Endothelial cell of umbilical vein (primary cell): ENCODE results near the gene HNRNPK. TPM values are rescaled to one million over a fixed set of nuclear protein-coding genes. Genes with fewer than 3 reads are reported as not detected.

Source experiments
- BruUV-seq: library from RNA; stranded (reverse); fragments of 400-500 nt; replicated peaks from 2 replicates; lab custom pipeline; 2021; lab: Mats Ljungman, UMichigan
- CTCF ChIA-PET: fragments of 300-600, 350-600 bp; sonication (Branson Sonifier 250); formaldehyde crosslinking; loops from one replicate; lab custom pipeline; 2021; ENCODE audit warnings: antibody characterized with exemption, inconsistent platforms; lab: Charles Lee
- POLR2A ChIA-PET: fragments of 300-600, 350-600 bp; sonication (Branson Sonifier 250); formaldehyde crosslinking; loops from one replicate; lab custom pipeline; 2021; ENCODE audit warnings: antibody characterized with exemption, inconsistent platforms; lab: Charles Lee
- DNase-seq: peaks from one replicate; pipeline ENCODE4 v3.0.0-alpha.2; 2011; ENCODE audit warnings: low read depth, low spot score
- FAIRE-seq: peaks from 2 replicates; lab custom pipeline; 2011; peaks lifted over from hg19 to GRCh38; lab: Jason Lieb, UNC
- H2AFZ ChIP-seq: 2 replicates; pipeline ENCODE4 v1.6.0; 2012; ENCODE audit warnings: low read depth, low read length, control low read depth, inconsistent platforms
- H3K27ac ChIP-seq: 2 replicates; pipeline ENCODE4 v1.5.1; 2011; ENCODE audit warnings: low read depth, mild to moderate bottlenecking, control low read depth, low read length, moderate library complexity; ENCODE audit not compliant: insufficient read depth
- H3K27me3 ChIP-seq, 2 experiments: 2 replicates each; pipeline versions ENCODE4 v1.6.0 to v1.6.1; 2011; ENCODE audit warnings: low read length in 2 of 2, mixed read lengths in 1 of 2; ENCODE audit not compliant: control insufficient read depth in 2 of 2, insufficient read depth in 2 of 2
- H3K36me3 ChIP-seq, 2 experiments: 2 replicates in 1 of 2; 3 replicates in 1 of 2; pipeline ENCODE4 v1.5.1; 2011; ENCODE audit warnings: low read length in 2 of 2, mild to moderate bottlenecking in 1 of 2, moderate library complexity in 1 of 2; ENCODE audit not compliant: control insufficient read depth in 2 of 2, insufficient read depth in 2 of 2; ENCODE audit errors: extremely low read depth in 1 of 2
- H3K4me1 ChIP-seq: 3 replicates; pipeline ENCODE4 v1.5.1; 2011; ENCODE audit warnings: mild to moderate bottlenecking, low read length; ENCODE audit not compliant: control insufficient read depth, insufficient read depth; ENCODE audit errors: extremely low read depth
- H3K4me2 ChIP-seq: 2 replicates; pipeline ENCODE4 v1.6.1; 2011; ENCODE audit warnings: low read length, control low read depth, mixed read lengths; ENCODE audit not compliant: insufficient read depth
- H3K4me3 ChIP-seq, 3 experiments: fragments of 200-600 bp in 1 of 3; sonication (generic), shearing (Covaris generic) in 1 of 3; replicated peaks in 1 of 3; 2 replicates each; pipeline ENCODE4 v1.5.1; 2011 to 2016; ENCODE audit warnings: control low read depth in 3 of 3, low read length in 3 of 3, mild to moderate bottlenecking in 2 of 3, inconsistent platforms in 1 of 3, low read depth in 1 of 3, moderate library complexity in 1 of 3; ENCODE audit not compliant: insufficient read depth in 1 of 3
- H3K79me2 ChIP-seq: 2 replicates; pipeline ENCODE4 v1.6.0; 2012; ENCODE audit warnings: low read length, inconsistent platforms; ENCODE audit not compliant: control insufficient read depth, insufficient read depth
- H3K9ac ChIP-seq: replicated peaks from 2 replicates; pipeline ENCODE3; 2011; ENCODE audit warnings: low read length, control low read depth; ENCODE audit not compliant: insufficient read depth; ENCODE audit errors: extremely low read depth
- H3K9me1 ChIP-seq: replicated peaks from 3 replicates; pipeline ENCODE4 v1.6.0; 2011; ENCODE audit warnings: mild to moderate bottlenecking, low read length; ENCODE audit not compliant: control insufficient read depth, insufficient read depth; ENCODE audit errors: extremely low read depth
- H3K9me3 ChIP-seq: replicated peaks from 2 replicates; pipeline ENCODE4 v1.5.1; 2012; ENCODE audit warnings: low read length, inconsistent platforms; ENCODE audit not compliant: control insufficient read depth, insufficient read depth
- H4K20me1 ChIP-seq: replicated peaks from 2 replicates; pipeline ENCODE3; 2011; ENCODE audit warnings: mild to moderate bottlenecking, low read length; ENCODE audit not compliant: control insufficient read depth, insufficient read depth; ENCODE audit errors: extremely low read depth
- EZH2 ChIP-seq: IDR thresholded peaks from 2 replicates; pipeline ENCODE4 v1.6.1; 2012; ENCODE audit warnings: borderline replicate concordance, low read depth, mild to moderate bottlenecking, moderate library complexity, low read length, inconsistent platforms; ENCODE audit not compliant: severe bottlenecking
- FOS ChIP-seq: IDR thresholded peaks from 2 replicates; pipeline ENCODE4 v1.6.1; 2011; ENCODE audit warnings: mild to moderate bottlenecking, low read length, moderate library complexity, borderline replicate concordance; ENCODE audit not compliant: insufficient read depth
- GATA2 ChIP-seq: IDR thresholded peaks from 2 replicates; pipeline ENCODE4 v1.7.0; 2011; ENCODE audit warnings: low read depth, mild to moderate bottlenecking, moderate library complexity, mixed read lengths, low read length; ENCODE audit not compliant: insufficient read length, insufficient read depth
- JUN ChIP-seq: IDR thresholded peaks from 2 replicates; pipeline ENCODE4 v1.6.1; 2011; ENCODE audit warnings: borderline replicate concordance, low read depth; ENCODE audit not compliant: insufficient read length, insufficient read depth
- MYC ChIP-seq: IDR thresholded peaks from one replicate; pipeline ENCODE4 v1.6.1; 2011; ENCODE audit warnings: mild to moderate bottlenecking, low read depth, low read length
- POLR2A ChIP-seq: IDR thresholded peaks from 2 replicates; pipeline ENCODE4 v1.6.1; 2012; ENCODE audit warnings: low read depth, mild to moderate bottlenecking, control low read depth, low read length
- POLR2AphosphoS5 ChIP-seq: IDR thresholded peaks from 2 replicates; pipeline ENCODE4 v1.6.1; 2012; ENCODE audit warnings: low read depth, mild to moderate bottlenecking, control low read depth, low read length, moderate library complexity; ENCODE audit not compliant: insufficient read depth
- dilution Hi-C: fragments of 300-500 bp; cut with MboI; formaldehyde crosslinking; loops from one replicate; pipeline ENCODE4 v1.15.0; 2019; ENCODE audit warnings: low sequenced_read_pairs; ENCODE audit not compliant: extremely low pct_ligation_motif_present
- intact Hi-C: fragments of 100-400 bp; cut with micrococcal nuclease; formaldehyde crosslinking; loops from one replicate; pipeline ENCODE4 v1.10.0; 2022
- polyA plus RNA-seq, 4 experiments: library from polyadenylated mRNA; depleted of rRNA in 3 of 4; stranded (reverse) in 3 of 4; unstranded in 1 of 4; fragments of >200 nt; gene quantifications; 2 replicates each; pipeline versions ENCODE4 v1.2.1 to v1.2.3, GENCODE V29; 2011 to 2012; ENCODE audit warnings: missing spikeins in 1 of 4
- total RNA-seq: library from RNA; stranded (reverse); gene quantifications from 2 replicates; pipeline ENCODE4 v1.2.3, GENCODE V29; 2021
- TF ChIP-seq, protein P1 (sequence below), 2 donors: IDR thresholded peaks; 1 replicate in 1 of 2; 2 replicates in 1 of 2; pipeline ENCODE4 v1.5.1; 2011; ENCODE audit warnings: low read length in 2 of 2, mild to moderate bottlenecking in 2 of 2, moderate library complexity in 2 of 2, control low read depth in 1 of 2, inconsistent platforms in 1 of 2, low read depth in 1 of 2; ENCODE audit not compliant: insufficient read depth in 1 of 2; ENCODE audit errors: extremely low read depth in 1 of 2
- TF ChIP-seq, protein P2 (sequence below): IDR thresholded peaks from 2 replicates; pipeline ENCODE4 v1.6.1; 2011; ENCODE audit not compliant: insufficient read depth, insufficient read length

Gene HNRNPK
- total and polyA plus RNA-seq, 2 donors (not counting 3 experiments of a cell fraction or from before 2014, with no cell fraction given) = 399 to 663 TPM

DNA sequence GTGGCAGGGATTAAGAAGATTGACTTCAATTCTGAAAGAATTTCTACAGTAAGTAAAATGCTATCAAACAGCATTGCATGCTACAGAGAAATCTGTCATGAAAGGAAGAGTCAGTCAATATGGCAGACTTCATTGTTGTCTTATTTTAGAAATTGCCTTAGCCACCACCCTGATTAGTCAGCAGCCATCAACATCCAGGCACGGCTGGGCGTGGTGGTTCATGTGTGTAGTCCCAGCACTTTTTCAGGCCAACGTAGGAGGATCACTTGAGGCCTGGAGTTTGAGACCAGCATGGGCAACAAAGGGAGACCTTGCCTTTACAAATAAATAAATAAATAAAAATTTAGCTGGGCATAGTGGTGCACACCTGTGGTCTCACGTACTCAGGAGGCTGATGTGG lies 47.2 kb upstream of the HNRNPK start:
- H3K4me1 ChIP-seq = no peaks in the 10 kb centered on the region
- no peaks in the 10 kb centered on the region for H3K36me3 ChIP-seq
- DNase-seq = no peak
- TF ChIP-seq GATA2 = no peak
- no peak for TF ChIP-seq POLR2AphosphoS5
- no peak for TF ChIP-seq MYC
- TF ChIP-seq FOS = no peak
- H3K4me2 ChIP-seq = no peak overlapping the region
- no peak for FAIRE-seq
- no peak overlapping the region for H3K9ac ChIP-seq
- no TSS peak for BruUV-seq
- H3K9me1 ChIP-seq = no peaks in the 10 kb centered on the region
- no peaks in the 10 kb centered on the region for H3K9me3 ChIP-seq
- H3K79me2 ChIP-seq = no peaks in the 10 kb centered on the region
- H3K27ac ChIP-seq = no peak overlapping the region
- intact Hi-C loops = no loop called here
- H2AFZ ChIP-seq = no peak overlapping the region
- no peaks in the 10 kb centered on the region for H4K20me1 ChIP-seq
- no peaks in the 10 kb centered on the region for H3K27me3 ChIP-seq
- POLR2A ChIA-PET = no interaction called here
- CTCF ChIA-PET = no interaction called here
- dilution Hi-C loops = no loop called here
- H3K4me3 ChIP-seq = no peak overlapping the region

DNA sequence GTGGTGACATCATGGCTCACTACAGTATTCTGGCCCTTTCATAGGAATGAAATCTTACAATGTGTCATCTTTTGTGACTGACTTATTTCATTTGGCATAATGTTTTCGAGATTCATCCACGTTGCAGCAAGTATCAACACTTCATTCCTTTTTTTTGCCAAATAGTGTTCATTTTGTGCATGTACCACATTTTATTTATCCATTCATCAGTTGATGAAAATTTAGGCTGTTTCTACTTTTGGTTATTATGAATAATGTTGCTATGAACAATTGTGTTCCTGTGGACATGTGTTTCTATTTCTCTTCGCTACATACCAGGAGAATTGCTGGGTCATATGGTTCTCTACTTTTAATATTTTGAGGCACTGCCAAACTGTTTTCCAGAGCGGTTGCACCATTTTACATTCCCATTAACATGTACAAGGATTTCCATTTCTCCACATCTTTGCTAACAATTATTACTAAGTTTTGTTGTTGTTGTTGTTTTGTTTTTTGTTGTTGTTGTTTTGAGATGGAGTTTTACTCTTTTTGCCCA lies 44.1 kb upstream of the HNRNPK start:
- Histone ChIP-seq H3K9me3 (no peaks in the 10 kb centered on the region), H3K9ac (no peak overlapping the region), H3K79me2 (no peaks in the 10 kb centered on the region), H3K4me1 (no peaks in the 10 kb centered on the region), H3K27ac (no peak overlapping the region), H3K36me3 (no peaks in the 10 kb centered on the region), H2AFZ (no peak overlapping the region), H3K27me3 (no peaks in the 10 kb centered on the region), H3K4me3 (no peak overlapping the region), H3K9me1 (no peaks in the 10 kb centered on the region), H4K20me1 (no peaks in the 10 kb centered on the region), H3K4me2 (no peak overlapping the region)
- ChIA-PET POLR2A (no interaction called here), CTCF (no interaction called here)
- TF ChIP-seq, protein P1, sequence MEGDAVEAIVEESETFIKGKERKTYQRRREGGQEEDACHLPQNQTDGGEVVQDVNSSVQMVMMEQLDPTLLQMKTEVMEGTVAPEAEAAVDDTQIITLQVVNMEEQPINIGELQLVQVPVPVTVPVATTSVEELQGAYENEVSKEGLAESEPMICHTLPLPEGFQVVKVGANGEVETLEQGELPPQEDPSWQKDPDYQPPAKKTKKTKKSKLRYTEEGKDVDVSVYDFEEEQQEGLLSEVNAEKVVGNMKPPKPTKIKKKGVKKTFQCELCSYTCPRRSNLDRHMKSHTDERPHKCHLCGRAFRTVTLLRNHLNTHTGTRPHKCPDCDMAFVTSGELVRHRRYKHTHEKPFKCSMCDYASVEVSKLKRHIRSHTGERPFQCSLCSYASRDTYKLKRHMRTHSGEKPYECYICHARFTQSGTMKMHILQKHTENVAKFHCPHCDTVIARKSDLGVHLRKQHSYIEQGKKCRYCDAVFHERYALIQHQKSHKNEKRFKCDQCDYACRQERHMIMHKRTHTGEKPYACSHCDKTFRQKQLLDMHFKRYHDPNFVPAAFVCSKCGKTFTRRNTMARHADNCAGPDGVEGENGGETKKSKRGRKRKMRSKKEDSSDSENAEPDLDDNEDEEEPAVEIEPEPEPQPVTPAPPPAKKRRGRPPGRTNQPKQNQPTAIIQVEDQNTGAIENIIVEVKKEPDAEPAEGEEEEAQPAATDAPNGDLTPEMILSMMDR (IDR thresholded peaks at IDR 0.05; ENCODE audit: extremely low read depth in 1 of 2, insufficient read depth in 1 of 2, low read depth in 1 of 2, low read length in 2 of 2) = no peak
- TF ChIP-seq JUN (no peak), GATA2 (no peak), FOS (no peak), POLR2AphosphoS5 (no peak), EZH2 (no peak), MYC (no peak), POLR2A (no peak)
- TF ChIP-seq, protein P2, sequence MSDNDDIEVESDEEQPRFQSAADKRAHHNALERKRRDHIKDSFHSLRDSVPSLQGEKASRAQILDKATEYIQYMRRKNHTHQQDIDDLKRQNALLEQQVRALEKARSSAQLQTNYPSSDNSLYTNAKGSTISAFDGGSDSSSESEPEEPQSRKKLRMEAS = no peak
- DNase-seq (no peak), FAIRE-seq (no peak)
- dilution Hi-C loops = no loop called here
- no TSS peak for BruUV-seq
- intact Hi-C loops = no loop called here
